ENCODE data around the gene NFKBIE.
A peak's percentile ranks its signal among the peaks of the same experiment; 100 is the strongest.

The NFKBIE gene

GRCh38 chr6:44226368-44227147, 38.8 kb downstream of the NFKBIE start:
- Histone ChIP-seq H3K4me2 (ENCODE audit: low read length) (peak overlapping the region; percentile 73), H3K9ac (ENCODE audit: low read length) (peak overlapping the region; percentile 31; the same call in 1 of the 2 replicates), H3K9me3 (ENCODE audit: low read length) (no peaks in the 10 kb centered on the region), H3K27ac (ENCODE audit: low read depth, low read length, poor library complexity, severe bottlenecking) (peak overlapping the region; percentile 45), H3K9me2 (ENCODE audit: low read depth, low read length) (no peaks in the 10 kb centered on the region), H3K79me2 (ENCODE audit: insufficient read depth, low read length) (no peaks in the 10 kb centered on the region), H3F3A (ENCODE audit: insufficient read depth, low read length) (no peaks in the 10 kb centered on the region), H3K4me1 (ENCODE audit: insufficient read depth, low read length, severe bottlenecking) (peaks cover 36% of the 10 kb centered on the region), H4K20me1 (ENCODE audit: insufficient read depth, low read length) (no peaks in the 10 kb centered on the region), H3K27me3 (ENCODE audit: insufficient read depth, low read length) (no peaks in the 10 kb centered on the region), H3K36me3 (ENCODE audit: insufficient read depth, low read length) (peaks cover 31% of the 10 kb centered on the region), H2AFZ (ENCODE audit: low read length) (no peak overlapping the region), H3K4me3 (ENCODE audit: low read depth, low read length, poor library complexity, severe bottlenecking) (peak overlapping the region; percentile 28)
- TF ChIP-seq EZH2 (IDR thresholded peaks at IDR 0.05; ENCODE audit: borderline replicate concordance, low read length) (no peak), CTCF (IDR thresholded peaks at IDR 0.05; ENCODE audit: low read length) (no peak)

GRCh38 chr6:44225579-44226325, 39.6 kb downstream of the NFKBIE start:
- Histone ChIP-seq H3K9me2 (ENCODE audit: low read depth, low read length) (no peaks in the 10 kb centered on the region), H4K20me1 (ENCODE audit: insufficient read depth, low read length) (no peaks in the 10 kb centered on the region), H3K27me3 (ENCODE audit: insufficient read depth, low read length) (no peaks in the 10 kb centered on the region), H3K9me3 (ENCODE audit: low read length) (no peaks in the 10 kb centered on the region), H3K4me3 (ENCODE audit: low read depth, low read length, poor library complexity, severe bottlenecking) (peak overlapping the region; percentile 89), H3K36me3 (ENCODE audit: insufficient read depth, low read length) (peaks cover 24% of the 10 kb centered on the region), H3K4me2 (ENCODE audit: low read length) (peak overlapping the region; percentile 73), H3K27ac (ENCODE audit: low read depth, low read length, poor library complexity, severe bottlenecking) (peak overlapping the region; percentile 45), H3K79me2 (ENCODE audit: insufficient read depth, low read length) (no peaks in the 10 kb centered on the region), H3K4me1 (ENCODE audit: insufficient read depth, low read length, severe bottlenecking) (peaks cover 39% of the 10 kb centered on the region), H2AFZ (ENCODE audit: low read length) (no peak overlapping the region), H3F3A (ENCODE audit: insufficient read depth, low read length) (no peaks in the 10 kb centered on the region), H3K9ac (ENCODE audit: low read length) (peak overlapping the region; percentile 31; the same call in 1 of the 2 replicates)
- TF ChIP-seq CTCF (IDR thresholded peaks at IDR 0.05; ENCODE audit: low read length) (no peak), EZH2 (IDR thresholded peaks at IDR 0.05; ENCODE audit: borderline replicate concordance, low read length) (no peak)

GRCh38 chr6:44224965-44225305, 40.4 kb downstream of the NFKBIE start:
- Histone ChIP-seq H3K9me3 (ENCODE audit: low read length) (no peaks in the 10 kb centered on the region), H3K9ac (ENCODE audit: low read length) (peak overlapping the region; percentile 93; the same call in 1 of the 2 replicates), H4K20me1 (ENCODE audit: insufficient read depth, low read length) (no peaks in the 10 kb centered on the region), H3K9me2 (ENCODE audit: low read depth, low read length) (no peaks in the 10 kb centered on the region), H3K79me2 (ENCODE audit: insufficient read depth, low read length) (no peaks in the 10 kb centered on the region), H3K4me3 (ENCODE audit: low read depth, low read length, poor library complexity, severe bottlenecking) (peak overlapping the region; percentile 89), H2AFZ (ENCODE audit: low read length) (no peak overlapping the region), H3K4me1 (ENCODE audit: insufficient read depth, low read length, severe bottlenecking) (peaks cover 42% of the 10 kb centered on the region), H3K27ac (ENCODE audit: low read depth, low read length, poor library complexity, severe bottlenecking) (peak overlapping the region; percentile 12), H3K36me3 (ENCODE audit: insufficient read depth, low read length) (peaks cover 16% of the 10 kb centered on the region), H3K4me2 (ENCODE audit: low read length) (peak overlapping the region; percentile 73), H3F3A (ENCODE audit: insufficient read depth, low read length) (peaks cover 3% of the 10 kb centered on the region; the same call in 1 of the 2 replicates), H3K27me3 (ENCODE audit: insufficient read depth, low read length) (no peaks in the 10 kb centered on the region)
- TF ChIP-seq EZH2 (IDR thresholded peaks at IDR 0.05; ENCODE audit: borderline replicate concordance, low read length) (no peak), CTCF (IDR thresholded peaks at IDR 0.05; ENCODE audit: low read length) (no peak)

All from OCI-LY1 (cell line).